ENCODE results near the gene CLIP2.

- TF ChIP-seq POLR2A (IDR thresholded peaks at IDR 0.05; ENCODE audit: low read depth, low read length) (no peak), TAF1 (IDR thresholded peaks at IDR 0.05; ENCODE audit: borderline replicate concordance, low read depth, low read length) (no peak), POLR2AphosphoS5 (IDR thresholded peaks at IDR 0.05; ENCODE audit: low read depth, low read length) (no peak)
These were observed 41.1 kb upstream of the CLIP2 start for GRCh38 chr7:74248156-74248555.

Data from GM12892 (cell line).